ENCODE data around the gene FHIP2A.
"Not testable (repeated sequence)": the region's sequence is repeated elsewhere in the genome, so short reads cannot be mapped to it uniquely, and the experiment has no call there.

The FHIP2A gene

GRCh38 chr10:114856544-114857287, 35.1 kb downstream of the FHIP2A start:
- Mint-ChIP-seq H3K36me3 (ENCODE audit: low read depth) (peaks cover 72% of the 10 kb centered on the region), H3K27ac (no peak overlapping the region), H3K4me1 (no peaks in the 10 kb centered on the region), H3K27me3 (ENCODE audit: low read depth, poor library complexity) (no peaks in the 10 kb centered on the region), H3K4me3 (no peak overlapping the region), H3K9me3 (no peaks in the 10 kb centered on the region)
- DNase-seq = no peak
- TF ChIP-seq CTCF (IDR thresholded peaks at IDR 0.05) = no peak

- H3K27ac Mint-ChIP-seq; H3K9me3 Mint-ChIP-seq; H3K27me3 Mint-ChIP-seq (ENCODE audit: low read depth, poor library complexity); H3K4me1 Mint-ChIP-seq; H3K4me3 Mint-ChIP-seq; DNase-seq: not testable (repeated sequence)
- peaks cover 67% of the 10 kb centered on the region for H3K36me3 Mint-ChIP-seq (ENCODE audit: low read depth)
Measured at GRCh38 chr10:114857288-114857565, 35.6 kb downstream of the FHIP2A start.

GRCh38 chr10:114857922-114858629, 36.5 kb downstream of the FHIP2A start:
- Mint-ChIP-seq H3K4me1 (no peaks in the 10 kb centered on the region), H3K4me3 (no peak overlapping the region), H3K27me3 (ENCODE audit: low read depth, poor library complexity) (no peaks in the 10 kb centered on the region), H3K36me3 (ENCODE audit: low read depth) (peaks cover 58% of the 10 kb centered on the region), H3K9me3 (no peaks in the 10 kb centered on the region), H3K27ac (no peak overlapping the region)
- no peak for DNase-seq
- TF ChIP-seq CTCF (IDR thresholded peaks at IDR 0.05) = no peak

GRCh38 chr10:114859222-114859621, 37.6 kb downstream of the FHIP2A start:
- Mint-ChIP-seq H3K27ac (peak overlapping the region; percentile 79), H3K4me1 (no peaks in the 10 kb centered on the region), H3K9me3 (no peaks in the 10 kb centered on the region), H3K36me3 (ENCODE audit: low read depth) (peaks cover 52% of the 10 kb centered on the region), H3K27me3 (ENCODE audit: low read depth, poor library complexity) (no peaks in the 10 kb centered on the region), H3K4me3 (no peak overlapping the region)
- DNase-seq = no peak
- no peak for TF ChIP-seq CTCF (IDR thresholded peaks at IDR 0.05)

GRCh38 chr10:114862456-114862855, 40.9 kb downstream of the FHIP2A start:
- Mint-ChIP-seq H3K36me3 (ENCODE audit: low read depth) (peaks cover 53% of the 10 kb centered on the region), H3K4me1 (no peaks in the 10 kb centered on the region), H3K9me3 (no peaks in the 10 kb centered on the region), H3K4me3 (no peak overlapping the region), H3K27ac (no peak overlapping the region), H3K27me3 (ENCODE audit: low read depth, poor library complexity) (no peaks in the 10 kb centered on the region)
- TF ChIP-seq CTCF (IDR thresholded peaks at IDR 0.05) = no peak
- no peak for DNase-seq

GRCh38 chr10:114867365-114867764, 45.8 kb downstream of the FHIP2A start:
- no peak for DNase-seq
- Mint-ChIP-seq H3K36me3 (ENCODE audit: low read depth) (peaks cover 28% of the 10 kb centered on the region), H3K4me3 (no peak overlapping the region), H3K27me3 (ENCODE audit: low read depth, poor library complexity) (no peaks in the 10 kb centered on the region), H3K4me1 (peaks cover 4% of the 10 kb centered on the region), H3K27ac (no peak overlapping the region), H3K9me3 (no peaks in the 10 kb centered on the region)
- no peak for TF ChIP-seq CTCF (IDR thresholded peaks at IDR 0.05)
